AG09309 (cell line): Measurements from ENCODE around the gene AGFG2.

Experiments
- DNase-seq: peaks from one replicate; pipeline ENCODE4 v3.0.0-alpha.2; 2010; ENCODE audit warnings: low read depth
- H3K4me3 ChIP-seq: 2 replicates; pipeline ENCODE4 v1.5.1; 2011; ENCODE audit warnings: mild to moderate bottlenecking, low read depth, low read length, moderate library complexity; ENCODE audit not compliant: control insufficient read depth
- TF ChIP-seq, protein P1 (sequence below): IDR thresholded peaks from 2 replicates; pipeline ENCODE4 v1.5.1; 2011; ENCODE audit warnings: mild to moderate bottlenecking, low read depth, low read length, inconsistent platforms; ENCODE audit not compliant: insufficient read depth, control insufficient read depth; ENCODE audit errors: missing control alignments

Gene AGFG2

GRCh38 chr7:100578246-100579183 lies 39.5 kb downstream of the AGFG2 start:
- no peak for DNase-seq
- no peak overlapping the region for H3K4me3 ChIP-seq
- TF ChIP-seq, protein P1, sequence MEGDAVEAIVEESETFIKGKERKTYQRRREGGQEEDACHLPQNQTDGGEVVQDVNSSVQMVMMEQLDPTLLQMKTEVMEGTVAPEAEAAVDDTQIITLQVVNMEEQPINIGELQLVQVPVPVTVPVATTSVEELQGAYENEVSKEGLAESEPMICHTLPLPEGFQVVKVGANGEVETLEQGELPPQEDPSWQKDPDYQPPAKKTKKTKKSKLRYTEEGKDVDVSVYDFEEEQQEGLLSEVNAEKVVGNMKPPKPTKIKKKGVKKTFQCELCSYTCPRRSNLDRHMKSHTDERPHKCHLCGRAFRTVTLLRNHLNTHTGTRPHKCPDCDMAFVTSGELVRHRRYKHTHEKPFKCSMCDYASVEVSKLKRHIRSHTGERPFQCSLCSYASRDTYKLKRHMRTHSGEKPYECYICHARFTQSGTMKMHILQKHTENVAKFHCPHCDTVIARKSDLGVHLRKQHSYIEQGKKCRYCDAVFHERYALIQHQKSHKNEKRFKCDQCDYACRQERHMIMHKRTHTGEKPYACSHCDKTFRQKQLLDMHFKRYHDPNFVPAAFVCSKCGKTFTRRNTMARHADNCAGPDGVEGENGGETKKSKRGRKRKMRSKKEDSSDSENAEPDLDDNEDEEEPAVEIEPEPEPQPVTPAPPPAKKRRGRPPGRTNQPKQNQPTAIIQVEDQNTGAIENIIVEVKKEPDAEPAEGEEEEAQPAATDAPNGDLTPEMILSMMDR = no peak

GRCh38 chr7:100580466-100581283 lies 41.7 kb downstream of the AGFG2 start:
- no peak overlapping the region for H3K4me3 ChIP-seq
- TF ChIP-seq, protein P1 = no peak
- no peak for DNase-seq

DNA sequence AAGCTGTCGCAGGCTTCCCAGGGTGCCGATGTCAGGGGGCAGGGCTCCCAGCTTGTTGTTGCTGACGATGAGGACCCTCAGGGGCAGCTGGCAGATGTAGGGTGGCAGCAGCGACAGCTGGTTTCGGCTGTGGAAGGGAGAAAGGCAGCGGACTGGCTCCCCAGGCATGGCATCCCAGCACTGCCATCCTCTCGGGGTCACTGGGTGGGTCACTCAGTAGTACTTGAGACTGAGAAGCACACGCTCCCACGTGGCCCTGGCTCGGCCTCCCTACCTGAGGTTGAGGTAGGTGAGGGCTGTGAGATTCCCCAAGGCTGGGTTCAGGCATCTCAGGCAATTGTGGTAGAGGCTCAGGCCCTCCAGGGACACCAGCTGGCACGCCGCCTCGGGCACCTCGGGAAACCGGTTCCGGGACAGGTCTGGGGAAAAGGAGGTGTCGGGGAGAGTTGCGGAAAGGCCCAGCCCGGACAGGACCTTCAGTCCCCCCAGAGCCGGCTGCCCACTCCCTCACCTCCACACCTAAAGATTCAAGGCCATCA lies 43.1 kb downstream of the AGFG2 start:
- TF ChIP-seq, protein P1 = no peak
- no peak overlapping the region for H3K4me3 ChIP-seq
- no peak for DNase-seq

GRCh38 chr7:100582650-100583049 lies 43.6 kb downstream of the AGFG2 start:
- no peak overlapping the region for H3K4me3 ChIP-seq
- DNase-seq = no peak
- TF ChIP-seq, protein P1 = no peak

DNA sequence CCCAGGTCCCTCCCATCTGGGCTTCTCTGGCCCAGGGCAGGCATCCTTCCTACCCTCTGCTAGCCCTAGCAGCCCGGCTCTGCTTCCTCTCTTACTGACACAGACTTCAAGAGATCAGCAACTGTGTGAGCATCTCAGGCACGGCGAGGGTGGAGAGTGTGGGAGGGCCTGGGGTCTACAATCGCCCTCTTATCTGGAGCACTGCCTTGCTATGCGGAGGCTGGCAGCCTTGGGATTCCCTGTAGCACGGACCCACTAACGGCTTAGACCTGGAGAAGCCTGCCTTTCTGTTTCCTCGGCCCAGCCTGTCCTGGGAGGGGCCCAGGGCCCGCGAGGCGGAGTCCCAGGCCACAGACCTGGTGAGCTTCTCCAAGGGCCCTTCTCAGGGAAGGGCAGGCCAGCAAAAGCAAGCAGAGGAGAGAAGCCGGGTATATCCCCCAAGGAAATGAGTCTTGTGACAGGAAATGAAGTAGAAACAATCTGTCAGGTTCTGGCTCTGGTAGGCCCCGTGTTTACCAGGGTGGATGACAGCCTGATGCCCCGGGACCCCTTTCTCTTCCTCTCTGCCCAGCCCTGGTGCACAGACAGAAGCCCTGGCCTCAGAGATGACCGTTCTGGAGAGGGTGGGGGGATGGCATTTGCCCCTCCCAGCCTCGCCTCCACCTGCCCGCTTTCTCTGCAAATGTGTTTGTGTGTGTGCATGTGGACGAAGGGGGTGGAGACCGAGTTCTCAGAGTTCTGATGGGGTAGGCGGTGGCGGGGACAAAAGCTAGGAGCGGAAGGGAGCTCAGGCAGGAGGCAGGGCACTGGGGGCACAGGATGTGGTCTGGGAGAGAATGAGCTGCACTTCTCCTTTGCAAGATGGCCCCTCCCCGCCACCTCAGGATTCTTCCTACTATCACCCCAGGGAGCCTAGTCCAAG lies 44.4 kb downstream of the AGFG2 start:
- H3K4me3 ChIP-seq = no peak overlapping the region
- DNase-seq = no peak
- TF ChIP-seq, protein P1 = no peak

GRCh38 chr7:100584054-100584682 lies 45.2 kb downstream of the AGFG2 start:
- H3K4me3 ChIP-seq = peak overlapping the region; percentile 96
- no peak for DNase-seq
- TF ChIP-seq, protein P1 = no peak
